Trophoblast cell (in vitro differentiated cells and primary cell): Measurements from ENCODE around the gene ARL13A.

Source experiments
- DNase-seq, 2 donors: peaks; one replicate each; pipeline ENCODE4 v3.0.0-alpha.2; 2016
- H2AFZ ChIP-seq: 2 replicates; pipeline ENCODE4 v1.6.1; 2013; ENCODE audit warnings: low read length, moderate library complexity, mild to moderate bottlenecking; ENCODE audit not compliant: insufficient read depth, poor library complexity
- H2AK5ac ChIP-seq: 2 replicates; pipeline ENCODE4 v1.6.1; 2013; ENCODE audit warnings: mild to moderate bottlenecking, low read length
- H2BK120ac ChIP-seq: 2 replicates; pipeline ENCODE4 v1.6.1; 2013; ENCODE audit warnings: low read length, mild to moderate bottlenecking, moderate library complexity; ENCODE audit not compliant: insufficient read depth, poor library complexity
- H2BK12ac ChIP-seq: 2 replicates; pipeline ENCODE4 v1.6.1; 2013; ENCODE audit warnings: mild to moderate bottlenecking, low read length, moderate library complexity
- H2BK5ac ChIP-seq: 2 replicates; pipeline ENCODE4 v1.6.1; 2013; ENCODE audit warnings: low read length, low read depth, moderate library complexity, mild to moderate bottlenecking; ENCODE audit not compliant: poor library complexity
- H3K14ac ChIP-seq: 2 replicates; pipeline ENCODE4 v1.6.1; 2013; ENCODE audit warnings: mild to moderate bottlenecking, low read length
- H3K18ac ChIP-seq: 2 replicates; pipeline ENCODE4 v1.6.1; 2013; ENCODE audit warnings: mild to moderate bottlenecking, low read length
- H3K23ac ChIP-seq: 2 replicates; pipeline ENCODE4 v1.6.1; 2013; ENCODE audit warnings: low read length
- H3K27ac ChIP-seq: 2 replicates; pipeline ENCODE4 v1.5.1; 2013; ENCODE audit warnings: low read depth, mild to moderate bottlenecking, inconsistent platforms, low read length, moderate library complexity
- H3K27me3 ChIP-seq: 2 replicates; pipeline ENCODE4 v1.6.1; 2013; ENCODE audit warnings: inconsistent platforms, mild to moderate bottlenecking, low read length, moderate library complexity; ENCODE audit not compliant: insufficient read depth
- H3K36me3 ChIP-seq, 2 experiments: 1 replicate in 1 of 2; 2 replicates in 1 of 2; pipeline ENCODE4 v1.6.1; 2013; ENCODE audit warnings: low read length in 2 of 2, mild to moderate bottlenecking in 2 of 2, moderate library complexity in 1 of 2; ENCODE audit not compliant: insufficient read depth in 2 of 2, control insufficient read depth in 1 of 2
- H3K4ac ChIP-seq: 2 replicates; pipeline ENCODE4 v1.6.1; 2013; ENCODE audit warnings: low read depth, mild to moderate bottlenecking, low read length, moderate library complexity
- H3K4me1 ChIP-seq, 2 experiments: 1 replicate in 1 of 2; 2 replicates in 1 of 2; pipeline ENCODE4 v1.6.1; 2013; ENCODE audit warnings: low read length in 2 of 2, mild to moderate bottlenecking in 2 of 2, moderate library complexity in 1 of 2; ENCODE audit not compliant: insufficient read depth in 2 of 2, control insufficient read depth in 1 of 2
- H3K4me2 ChIP-seq: 2 replicates; pipeline ENCODE4 v1.6.1; 2013; ENCODE audit warnings: inconsistent platforms, mild to moderate bottlenecking, low read length, moderate library complexity
- H3K4me3 ChIP-seq: 2 replicates; pipeline ENCODE4 v1.5.1; 2013; ENCODE audit warnings: mild to moderate bottlenecking, low read depth, low read length, inconsistent platforms
- H3K79me1 ChIP-seq: one replicate; pipeline ENCODE4 v1.6.1; 2013; ENCODE audit warnings: low read length
- H3K79me2 ChIP-seq: 2 replicates; pipeline ENCODE4 v1.6.1; 2013; ENCODE audit warnings: low read length, mild to moderate bottlenecking; ENCODE audit not compliant: control insufficient read depth, insufficient read depth, poor library complexity
- H3K9ac ChIP-seq: 2 replicates; pipeline ENCODE4 v1.6.1; 2013; ENCODE audit warnings: mild to moderate bottlenecking, low read length
- H3K9me3 ChIP-seq: 2 replicates; pipeline ENCODE4 v1.6.1; 2013; ENCODE audit warnings: low read depth, mild to moderate bottlenecking, control low read depth, inconsistent platforms, low read length; ENCODE audit not compliant: insufficient read depth
- H4K12ac ChIP-seq: 2 replicates; pipeline ENCODE4 v1.6.1; 2013; ENCODE audit warnings: low read depth, mild to moderate bottlenecking, low read length, moderate library complexity
- H4K8ac ChIP-seq: 2 replicates; pipeline ENCODE4 v1.6.1; 2013; ENCODE audit warnings: low read depth, mild to moderate bottlenecking, low read length, moderate library complexity
- H4K91ac ChIP-seq: one replicate; pipeline ENCODE4 v1.6.1; 2013; ENCODE audit warnings: low read depth, mild to moderate bottlenecking, low read length, moderate library complexity
- WGBS: extraction: QIAGEN DNeasy Blood & Tissue Kit; methylation state at CpG from one replicate; pipeline ENCODE4 v1.1.7; 2013; ENCODE audit warnings: missing lambda C conversion rate; ENCODE audit not compliant: insufficient read length, insufficient coverage; ENCODE audit errors: extremely low coverage; 5-methylcytosine and 5-hydroxymethylcytosine counted together

Gene ARL13A

GRCh38 chrX:100944601-100945000 lies 24.9 kb upstream of the ARL13A start:
- WGBS = no CpG with 5 or more reads among the region's 3 CpGs

GRCh38 chrX:100946299-100946927 lies 23.1 kb upstream of the ARL13A start:
- H2BK12ac ChIP-seq = no peak overlapping the region
- no peak overlapping the region for H3K18ac ChIP-seq
- H2AK5ac ChIP-seq = no peak overlapping the region
- no peak overlapping the region for H3K4me3 ChIP-seq
- no peaks in the 10 kb centered on the region for H3K9me3 ChIP-seq
- no peak overlapping the region for H2BK120ac ChIP-seq
- no peaks in the 10 kb centered on the region for H3K36me3 ChIP-seq
- H3K27me3 ChIP-seq = no peaks in the 10 kb centered on the region
- WGBS = no CpG with 5 or more reads among the region's 2 CpGs
- no peak overlapping the region for H3K14ac ChIP-seq
- H3K4me2 ChIP-seq = no peak overlapping the region
- no peak overlapping the region for H4K8ac ChIP-seq
- no peaks in the 10 kb centered on the region for H3K79me1 ChIP-seq
- H3K79me2 ChIP-seq = no peaks in the 10 kb centered on the region
- H3K4me1 ChIP-seq = no peaks in the 10 kb centered on the region
- no peak overlapping the region for H2BK5ac ChIP-seq
- DNase-seq = peak in 1 of 2 donors; percentile 34
- H3K27ac ChIP-seq = no peak overlapping the region
- no peak overlapping the region for H2AFZ ChIP-seq
- no peak overlapping the region for H4K12ac ChIP-seq
- no peak overlapping the region for H3K9ac ChIP-seq
- H3K4ac ChIP-seq = no peak overlapping the region
- H3K23ac ChIP-seq = no peak overlapping the region
- no peak overlapping the region for H4K91ac ChIP-seq

More at GRCh38 chrX:100944601-100945000, 24.9 kb upstream of the ARL13A start:
- Histone ChIP-seq H2BK12ac (no peak overlapping the region), H3K27ac (no peak overlapping the region), H4K12ac (no peak overlapping the region), H3K79me1 (no peaks in the 10 kb centered on the region), H3K36me3 (no peaks in the 10 kb centered on the region), H3K9ac (no peak overlapping the region), H2AK5ac (no peak overlapping the region), H3K27me3 (no peaks in the 10 kb centered on the region), H3K79me2 (no peaks in the 10 kb centered on the region), H3K4me2 (no peak overlapping the region), H2BK5ac (no peak overlapping the region), H3K9me3 (no peaks in the 10 kb centered on the region), H4K8ac (no peak overlapping the region), H2BK120ac (no peak overlapping the region), H3K23ac (no peak overlapping the region), H3K4ac (no peak overlapping the region), H3K14ac (no peak overlapping the region), H2AFZ (no peak overlapping the region), H3K4me1 (no peaks in the 10 kb centered on the region), H3K18ac (no peak overlapping the region), H4K91ac (no peak overlapping the region), H3K4me3 (no peak overlapping the region)
- DNase-seq = no peak

- Histone ChIP-seq H3K4me3 (no peak overlapping the region), H3K79me1 (no peaks in the 10 kb centered on the region), H3K27ac (no peak overlapping the region), H3K9me3 (no peaks in the 10 kb centered on the region), H3K23ac (no peak overlapping the region), H3K36me3 (no peaks in the 10 kb centered on the region), H3K9ac (no peak overlapping the region), H4K8ac (no peak overlapping the region), H2AK5ac (no peak overlapping the region), H4K12ac (no peak overlapping the region), H4K91ac (no peak overlapping the region), H2AFZ (no peak overlapping the region), H3K4me2 (no peak overlapping the region), H3K14ac (no peak overlapping the region), H3K18ac (no peak overlapping the region), H2BK120ac (no peak overlapping the region), H3K79me2 (no peaks in the 10 kb centered on the region), H3K27me3 (no peaks in the 10 kb centered on the region), H2BK5ac (no peak overlapping the region), H3K4me1 (no peaks in the 10 kb centered on the region), H3K4ac (no peak overlapping the region), H2BK12ac (no peak overlapping the region)
- WGBS = no CpG with 5 or more reads among the region's 1 CpG
- no peak for DNase-seq
Measured at GRCh38 chrX:100948557-100948956, 21.0 kb upstream of the ARL13A start.

- Histone ChIP-seq H2AK5ac (no peak overlapping the region), H2AFZ (no peak overlapping the region), H3K9ac (no peak overlapping the region), H2BK120ac (no peak overlapping the region), H3K14ac (no peak overlapping the region), H3K79me2 (no peaks in the 10 kb centered on the region), H3K27me3 (no peaks in the 10 kb centered on the region), H3K4me2 (no peak overlapping the region), H4K91ac (no peak overlapping the region), H3K4ac (no peak overlapping the region), H2BK5ac (no peak overlapping the region), H3K4me1 (no peaks in the 10 kb centered on the region), H3K9me3 (no peaks in the 10 kb centered on the region), H3K18ac (no peak overlapping the region), H3K27ac (no peak overlapping the region), H3K23ac (no peak overlapping the region), H3K79me1 (no peaks in the 10 kb centered on the region), H4K8ac (no peak overlapping the region), H3K4me3 (no peak overlapping the region), H2BK12ac (no peak overlapping the region), H3K36me3 (no peaks in the 10 kb centered on the region), H4K12ac (no peak overlapping the region)
- no CpG with 5 or more reads among the region's 3 CpGs for WGBS
- DNase-seq = no peak
Measured at GRCh38 chrX:100962811-100963210, 6.7 kb upstream of the ARL13A start.
